ENCODE data around the gene ZNF611. TPM values are rescaled to one million over a fixed set of nuclear protein-coding genes. Genes with fewer than 3 reads are reported as not detected.
"Not testable (repeated sequence)": the region's sequence is repeated elsewhere in the genome, so short reads cannot be mapped to it uniquely, and the experiment has no call there.

Gene ZNF611
- total RNA-seq, 1 donor from 2014 or later: 11.1 TPM

DNA sequence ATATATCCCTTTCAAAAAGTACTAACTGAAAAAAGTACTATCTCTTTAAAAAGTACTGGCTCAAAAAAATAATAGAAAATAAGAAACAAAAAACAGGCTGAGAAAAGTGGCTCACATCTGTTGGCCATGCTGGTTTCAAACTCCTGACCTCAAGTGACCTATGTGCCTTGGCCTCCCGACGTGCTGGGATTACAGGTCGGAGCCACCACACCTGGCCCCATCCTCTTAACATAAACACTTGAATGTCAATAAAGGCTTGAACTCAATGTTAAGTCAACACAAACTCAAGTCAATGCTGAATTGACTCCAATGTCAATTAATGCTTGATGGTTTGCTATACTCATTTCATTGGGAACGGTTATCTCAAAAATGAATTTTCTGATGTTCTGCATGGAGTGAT, 30.9 kb downstream of the ZNF611 start:
- TF ChIP-seq, protein P1, sequence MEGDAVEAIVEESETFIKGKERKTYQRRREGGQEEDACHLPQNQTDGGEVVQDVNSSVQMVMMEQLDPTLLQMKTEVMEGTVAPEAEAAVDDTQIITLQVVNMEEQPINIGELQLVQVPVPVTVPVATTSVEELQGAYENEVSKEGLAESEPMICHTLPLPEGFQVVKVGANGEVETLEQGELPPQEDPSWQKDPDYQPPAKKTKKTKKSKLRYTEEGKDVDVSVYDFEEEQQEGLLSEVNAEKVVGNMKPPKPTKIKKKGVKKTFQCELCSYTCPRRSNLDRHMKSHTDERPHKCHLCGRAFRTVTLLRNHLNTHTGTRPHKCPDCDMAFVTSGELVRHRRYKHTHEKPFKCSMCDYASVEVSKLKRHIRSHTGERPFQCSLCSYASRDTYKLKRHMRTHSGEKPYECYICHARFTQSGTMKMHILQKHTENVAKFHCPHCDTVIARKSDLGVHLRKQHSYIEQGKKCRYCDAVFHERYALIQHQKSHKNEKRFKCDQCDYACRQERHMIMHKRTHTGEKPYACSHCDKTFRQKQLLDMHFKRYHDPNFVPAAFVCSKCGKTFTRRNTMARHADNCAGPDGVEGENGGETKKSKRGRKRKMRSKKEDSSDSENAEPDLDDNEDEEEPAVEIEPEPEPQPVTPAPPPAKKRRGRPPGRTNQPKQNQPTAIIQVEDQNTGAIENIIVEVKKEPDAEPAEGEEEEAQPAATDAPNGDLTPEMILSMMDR (conservative IDR thresholded peaks at IDR 0.05; ENCODE audit: low read depth, low read length): no peak
- DNase-seq (ENCODE audit: low read depth): no peak
- H3K4me3 ChIP-seq (ENCODE audit: low read depth, low read length): no peak overlapping the region

DNA sequence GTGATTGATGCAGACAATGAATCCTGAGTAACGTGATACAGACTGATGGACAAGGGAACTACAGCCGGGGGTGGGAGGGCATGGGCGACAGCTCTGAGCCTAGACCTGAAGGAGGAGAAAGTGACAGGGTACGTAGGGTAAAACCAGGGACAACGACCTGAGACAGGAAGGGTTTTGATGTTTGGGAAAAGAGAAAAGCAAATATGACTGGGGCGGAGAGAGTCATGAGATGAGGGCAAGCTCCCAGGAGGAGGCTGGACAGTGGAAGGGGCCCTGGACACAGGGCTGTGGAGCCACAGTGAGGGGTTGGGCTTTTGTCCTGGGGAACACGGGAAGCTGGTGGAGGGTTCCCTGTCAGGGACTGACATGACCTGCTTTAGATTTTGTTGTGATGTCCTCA, 34.2 kb downstream of the ZNF611 start:
- TF ChIP-seq, protein P1 (conservative IDR thresholded peaks at IDR 0.05; ENCODE audit: low read depth, low read length): no peak
- DNase-seq (ENCODE audit: low read depth): no peak
- H3K4me3 ChIP-seq (ENCODE audit: low read depth, low read length): no peak overlapping the region

DNA sequence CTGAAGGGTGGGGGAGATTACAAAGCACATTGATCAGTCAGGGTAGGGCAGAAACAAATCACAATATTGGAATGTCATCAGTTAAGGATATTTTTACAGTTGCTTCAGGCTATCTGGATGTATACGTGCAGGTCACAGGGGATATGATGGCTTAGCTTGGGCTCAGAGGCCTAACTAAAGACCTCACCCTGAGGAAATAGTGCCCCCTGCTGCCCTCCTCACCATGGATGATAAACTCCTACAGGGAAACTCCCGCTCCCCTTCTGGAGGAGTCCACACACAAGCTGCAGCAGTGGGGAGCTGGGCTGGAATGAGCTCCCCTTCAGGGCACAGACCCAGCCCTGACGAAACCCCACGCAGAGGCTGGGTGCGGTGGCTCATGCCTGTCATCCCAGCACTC, 35.3 kb downstream of the ZNF611 start:
- not testable (repeated sequence) for DNase-seq (ENCODE audit: low read depth); H3K4me3 ChIP-seq (ENCODE audit: low read depth, low read length)
- TF ChIP-seq, protein P1 (conservative IDR thresholded peaks at IDR 0.05; ENCODE audit: low read depth, low read length): peak; percentile 15

DNA sequence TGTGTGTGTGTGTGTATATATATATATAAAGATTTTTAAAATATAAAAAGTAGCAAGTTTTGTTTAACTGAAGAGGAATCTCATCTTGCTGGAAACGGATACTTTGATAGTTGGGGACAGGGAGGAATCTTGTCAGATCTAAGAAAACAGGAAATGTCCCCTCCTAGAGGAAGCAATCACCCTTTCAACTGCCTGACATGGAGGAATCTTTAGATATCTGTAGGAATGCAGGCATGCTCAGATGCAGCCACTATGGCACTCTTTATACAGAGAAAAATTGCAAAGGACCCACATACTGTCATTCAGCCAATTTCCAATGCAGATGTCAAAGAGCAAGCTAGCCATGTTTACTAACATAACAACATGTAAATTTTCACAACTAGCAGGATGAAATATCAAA, 38.8 kb downstream of the ZNF611 start:
- TF ChIP-seq, protein P1 (conservative IDR thresholded peaks at IDR 0.05; ENCODE audit: low read depth, low read length): no peak

DNA sequence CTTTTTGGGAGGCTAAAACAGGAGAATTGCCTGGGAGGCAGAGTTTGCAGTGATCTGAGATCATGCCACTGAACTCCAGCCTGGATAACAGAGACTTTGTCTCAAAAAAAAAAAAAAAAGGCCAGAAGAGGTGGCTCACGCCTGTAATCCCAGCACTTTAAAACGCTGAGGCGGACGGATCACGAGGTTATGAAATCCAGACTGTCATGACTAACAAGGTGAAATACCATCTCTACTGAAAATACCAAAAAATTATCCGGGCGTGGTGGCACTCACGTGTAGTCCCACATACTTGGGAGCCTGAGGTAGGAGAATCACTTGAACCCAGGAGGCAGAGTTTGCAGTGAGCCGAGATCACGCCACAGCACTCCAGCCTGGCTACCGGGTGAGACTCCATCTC, 39.9 kb downstream of the ZNF611 start:
- H3K4me3 ChIP-seq (ENCODE audit: low read depth, low read length): no peak overlapping the region
- peak; percentile 66 for DNase-seq (ENCODE audit: low read depth)
- TF ChIP-seq, protein P1 (conservative IDR thresholded peaks at IDR 0.05; ENCODE audit: low read depth, low read length): no peak

More for the DNA sequence above, 38.8 kb downstream of the ZNF611 start:
- no peak overlapping the region for H3K4me3 ChIP-seq (ENCODE audit: low read depth, low read length)
- no peak for DNase-seq (ENCODE audit: low read depth)

DNA sequence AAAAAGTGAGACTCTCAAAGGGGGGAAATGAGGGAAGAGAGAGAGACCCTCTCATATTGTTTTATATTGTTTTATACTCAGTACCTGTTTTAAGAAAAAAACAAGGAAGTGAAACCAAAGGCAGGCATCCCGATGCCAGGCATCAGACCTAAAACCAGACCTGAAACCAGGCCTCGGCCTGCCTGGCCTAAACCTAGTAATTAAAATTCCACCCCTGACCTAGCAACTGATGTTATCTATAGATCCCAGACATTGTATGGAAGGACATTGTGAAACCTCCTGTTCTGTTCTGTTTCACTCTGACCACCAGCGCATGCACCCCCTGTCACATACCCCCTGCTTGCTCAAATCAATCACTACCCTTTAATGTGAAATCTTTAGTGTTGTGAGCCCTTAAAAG, 40.6 kb downstream of the ZNF611 start:
- DNase-seq (ENCODE audit: low read depth); H3K4me3 ChIP-seq (ENCODE audit: low read depth, low read length): not testable (repeated sequence)

DNA sequence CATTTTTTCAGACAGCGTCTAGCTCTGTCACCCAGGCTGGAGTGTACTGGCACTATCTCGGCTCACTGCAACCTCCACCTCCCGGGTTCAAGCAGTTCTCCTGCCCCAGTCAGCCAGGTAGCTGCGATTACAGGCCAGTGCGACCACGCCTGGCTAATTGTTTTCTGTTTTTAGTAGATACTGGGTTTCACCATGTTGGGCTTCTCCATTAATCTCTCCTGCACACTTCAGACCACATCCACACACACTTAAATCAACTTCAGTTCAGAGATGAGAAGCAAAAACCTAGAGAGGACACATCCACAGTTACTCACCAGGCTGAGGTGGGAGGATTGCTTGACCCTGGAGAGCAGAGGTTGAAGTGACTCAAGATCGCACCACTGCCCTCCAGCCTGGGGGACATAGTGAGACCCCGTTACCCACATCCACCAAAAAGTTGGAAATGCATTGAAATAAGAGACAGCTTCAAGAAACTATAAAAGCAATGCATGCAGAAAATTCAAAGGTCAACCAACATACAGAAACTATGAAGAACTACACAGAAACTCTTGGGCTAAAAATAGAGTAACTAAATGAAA, 42.3 kb downstream of the ZNF611 start:
- DNase-seq (ENCODE audit: low read depth): no peak
- H3K4me3 ChIP-seq (ENCODE audit: low read depth, low read length): no peak overlapping the region
- TF ChIP-seq, protein P1 (conservative IDR thresholded peaks at IDR 0.05; ENCODE audit: low read depth, low read length): no peak
